ENCODE results near the gene LATS1.

- TF ChIP-seq CTCF (IDR thresholded peaks at IDR 0.05; ENCODE audit: low read length) = no peak
- TF ChIP-seq EZH2 (IDR thresholded peaks at IDR 0.05; ENCODE audit: borderline replicate concordance, low read length) = no peak
Observed at GRCh38 chr6:149716181-149716963, 1.5 kb downstream of the LATS1 start.
